ENCODE results near the gene PRLH.

DNA sequence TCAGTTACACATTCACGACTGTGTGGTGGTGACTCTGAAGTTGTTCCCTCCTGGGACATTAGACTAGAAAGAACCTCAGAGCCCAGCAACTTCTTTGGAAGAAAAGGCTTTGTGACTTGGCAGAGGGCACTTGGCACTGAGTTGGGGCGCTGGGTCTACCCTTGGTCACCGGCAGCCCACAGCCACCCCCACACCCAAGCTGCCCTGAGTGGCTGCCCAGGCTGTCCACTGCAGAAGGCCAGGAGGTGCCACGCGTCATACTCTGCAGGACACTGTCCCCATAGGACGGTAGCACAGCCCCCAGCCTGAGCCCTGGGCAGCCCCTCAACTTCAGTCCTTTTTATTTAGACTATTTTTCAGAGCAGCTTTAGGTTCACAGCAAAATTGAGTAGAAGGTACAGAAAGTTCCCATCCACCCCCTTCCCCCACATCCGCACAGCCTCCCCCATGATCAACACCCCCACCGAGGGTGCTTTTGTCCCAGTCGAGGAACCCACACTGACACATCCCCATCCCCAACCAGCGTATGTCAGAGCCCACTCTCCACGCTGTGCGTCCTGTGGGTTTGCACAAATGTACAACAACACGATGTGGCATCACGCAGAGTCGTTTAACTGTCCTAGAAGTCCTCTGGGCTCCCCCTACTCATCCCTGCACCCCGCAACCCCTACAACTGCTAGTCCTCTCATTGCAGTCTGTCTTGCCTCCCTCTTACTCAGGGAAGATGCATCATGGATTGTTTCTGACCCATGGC is 1.1 kb downstream of the PRLH start:
- TF ChIP-seq CTCF (IDR thresholded peaks at IDR 0.05) (no peak), POLR2A (IDR thresholded peaks at IDR 0.05) (no peak)

All from body of pancreas (tissue), 4 donors.